ENCODE results near the gene DNAJA2. TPM values are rescaled to one million over a fixed set of nuclear protein-coding genes. Genes with fewer than 3 reads are reported as not detected.

The DNAJA2 gene
- total and polyA plus RNA-seq, 2 of the 8 experiments (the other 6 are each of a cell fraction or from before 2014, with no cell fraction given): 9.4 to 93.8 TPM

DNA sequence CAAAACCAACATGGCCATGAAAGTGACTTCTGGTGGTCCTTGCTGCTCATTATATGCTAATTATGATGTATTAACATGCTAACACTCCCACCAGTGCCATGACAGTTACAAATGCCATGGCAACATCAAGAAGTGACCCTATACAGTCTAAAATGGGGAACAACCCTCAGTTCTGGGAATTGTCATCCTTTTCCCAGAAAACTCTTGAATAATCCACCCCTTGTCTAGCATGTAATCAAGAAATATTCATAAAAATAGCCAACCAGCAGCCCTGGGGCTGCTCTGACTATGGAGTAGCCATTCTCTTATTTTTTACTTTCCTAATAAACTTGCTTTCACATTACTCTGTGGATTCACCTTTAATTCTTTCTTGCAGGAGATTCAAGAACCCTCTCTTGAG lies 35.9 kb downstream of the DNAJA2 start:
- POLR2A ChIA-PET (ENCODE audit: partially characterized antibody): no interaction called here
- Histone ChIP-seq H2AFZ (ENCODE audit: low read length) (no peak overlapping the region), H3K4me1 (replicated peaks in 1 of 4; ENCODE audit: control insufficient read depth in 3 of 4, insufficient read depth in 4 of 4, low read length in 3 of 4) (peaks cover 0 to 3% (median 0%) of the 10 kb centered on the region in 4 experiments; a peak in 1 of 7 replicates), H3K27ac (ENCODE audit: low read depth, low read length) (no peak overlapping the region), H3K14ac (ENCODE audit: insufficient read length) (no peak overlapping the region), H2BK120ac (replicated peaks; ENCODE audit: low read depth, low read length) (no peak overlapping the region), H2BK5ac (ENCODE audit: low read depth, low read length) (no peak overlapping the region), H3K27me3 (replicated peaks in 1 of 4; ENCODE audit: control insufficient read depth in 3 of 4, extremely low read depth in 1 of 4, insufficient read depth in 3 of 4, low read length in 3 of 4) (no peaks in the 10 kb centered on the region), H3K23ac (ENCODE audit: insufficient read length) (no peak overlapping the region), H3K56ac (replicated peaks; ENCODE audit: insufficient read length, low read depth, low read length) (no peak overlapping the region), H4K91ac (replicated peaks; ENCODE audit: insufficient read length, low read length) (no peak overlapping the region), H3K23me2 (ENCODE audit: low read depth, low read length) (no peaks in the 10 kb centered on the region), H2BK12ac (ENCODE audit: low read depth, low read length) (no peak overlapping the region), H3K9me3 (ENCODE audit: insufficient read depth in 2 of 2, low read depth in 1 of 2, low read length in 1 of 2) (no peaks in the 10 kb centered on the region), H3K79me2 (ENCODE audit: control insufficient read depth in 1 of 2, insufficient read depth in 2 of 2, low read length in 2 of 2) (no peaks in the 10 kb centered on the region), H4K8ac (ENCODE audit: extremely low read depth, insufficient read depth, low read length) (no peak overlapping the region), H2AK5ac (ENCODE audit: low read depth, low read length) (no peak overlapping the region), H3K79me1 (ENCODE audit: low read depth, low read length) (no peaks in the 10 kb centered on the region), H3K4me2 (ENCODE audit: insufficient read depth in 1 of 2, low read depth in 2 of 2, low read length in 2 of 2) (no peak overlapping the region), H2BK20ac (ENCODE audit: low read length) (no peak overlapping the region), H4K5ac (ENCODE audit: insufficient read length, low read depth, low read length) (no peak overlapping the region), H3K36me3 (ENCODE audit: control insufficient read depth in 2 of 4, insufficient read depth in 4 of 4, low read length in 3 of 4) (no peaks in the 10 kb centered on the region), H3K4ac (replicated peaks; ENCODE audit: insufficient read length, low read depth, low read length) (no peak overlapping the region), H3K9ac (replicated peaks in 1 of 4; ENCODE audit: extremely low read depth in 1 of 4, low read depth in 3 of 4, low read length in 3 of 4) (no peak overlapping the region), H2BK15ac (ENCODE audit: low read length) (no peak overlapping the region), H4K20me1 (replicated peaks in 1 of 2; ENCODE audit: control insufficient read depth in 1 of 2, insufficient read depth in 2 of 2, low read length in 2 of 2) (no peaks in the 10 kb centered on the region), H3K4me3 (ENCODE audit: extremely low read depth in 1 of 4, insufficient read depth in 2 of 4, low read depth in 3 of 4, low read length in 4 of 4) (no peak overlapping the region), H3K18ac (ENCODE audit: extremely low read depth, low read length) (no peak overlapping the region)
- FAIRE-seq: no peak
- no peak for DNase-seq (ENCODE audit: low read depth in 1 of 2, low spot score in 2 of 2)
- TF ChIP-seq CHD2 (IDR thresholded peaks at IDR 0.05; ENCODE audit: low read length) (no peak), SRF (IDR thresholded peaks at IDR 0.05; ENCODE audit: low read depth, low read length) (no peak), KDM5A (IDR thresholded peaks at IDR 0.05; ENCODE audit: low read length) (no peak), SAP30 (IDR thresholded peaks at IDR 0.05; ENCODE audit: insufficient read depth, insufficient replicate concordance, low read length) (no peak), FOSL1 (IDR thresholded peaks at IDR 0.05; ENCODE audit: insufficient read depth, low read depth, low read length) (no peak), SP1 (IDR thresholded peaks at IDR 0.05; ENCODE audit: low read depth, low read length) (no peak), EZH2 (IDR thresholded peaks at IDR 0.05; ENCODE audit: low read depth, low read length, severe bottlenecking) (no peak), ASH2L (IDR thresholded peaks at IDR 0.05; ENCODE audit: low read length) (no peak), BCL11A (IDR thresholded peaks at IDR 0.05; ENCODE audit: low read depth in 2 of 2, low read length in 2 of 2) (no peak), SIN3A (conservative IDR thresholded peaks at IDR 0.05 in 1 of 2, IDR thresholded peaks at IDR 0.05 in 1 of 2; ENCODE audit: low read depth in 1 of 2, low read length in 2 of 2) (no peak), CTBP2 (IDR thresholded peaks at IDR 0.05; ENCODE audit: borderline replicate concordance, insufficient read depth, insufficient read length, low read length) (no peak), CREB1 (IDR thresholded peaks at IDR 0.05) (no peak)
- CTCF ChIA-PET (ENCODE audit: partially characterized antibody): interaction anchor here (1.1 kb wide), 1 partner anchor 10 kb away, joined by 3 read pairs; no protein-coding TSS in a partner anchor

Data from H1 (cell line).